ENCODE measurements around the gene ANO10.
A peak's percentile ranks its signal among the peaks of the same experiment; 100 is the strongest.

Gene ANO10

GRCh38 chr3:43445820-43446219, 176.0 kb downstream of the ANO10 start:
- Histone ChIP-seq H3K36me3 (ENCODE audit: control insufficient read depth, insufficient read depth, low read length) (no peaks in the 10 kb centered on the region), H3K9me3 (ENCODE audit: control insufficient read depth, low read length) (no peaks in the 10 kb centered on the region), H3K4me1 (ENCODE audit: control insufficient read depth, insufficient read depth, low read length, poor library complexity, severe bottlenecking) (no peaks in the 10 kb centered on the region), H3K27ac (ENCODE audit: low read depth, low read length, severe bottlenecking) (no peak overlapping the region), H3K4me3 (ENCODE audit: extremely low read depth, insufficient read depth, low read length, poor library complexity, severe bottlenecking) (no peak overlapping the region)
- WGBS, 2 experiments (ENCODE audit: insufficient coverage in 2 of 2), result 87 to 95% methylated on average over 3 of the region's 4 CpGs

GRCh38 chr3:43442872-43443395, 178.9 kb downstream of the ANO10 start:
- Histone ChIP-seq H3K9me3 (ENCODE audit: control insufficient read depth, low read length) (peaks cover 4% of the 10 kb centered on the region), H3K36me3 (ENCODE audit: control insufficient read depth, insufficient read depth, low read length) (no peaks in the 10 kb centered on the region), H3K4me3 (ENCODE audit: extremely low read depth, insufficient read depth, low read length, poor library complexity, severe bottlenecking) (no peak overlapping the region), H3K27ac (ENCODE audit: low read depth, low read length, severe bottlenecking) (no peak overlapping the region), H3K4me1 (ENCODE audit: control insufficient read depth, insufficient read depth, low read length, poor library complexity, severe bottlenecking) (no peaks in the 10 kb centered on the region)
- 83% methylated on average over 1 to 2 of the region's 2 CpGs for WGBS, 2 experiments (ENCODE audit: insufficient coverage in 2 of 2)

GRCh38 chr3:43436507-43437140, 185.2 kb downstream of the ANO10 start:
- H3K4me1 ChIP-seq (ENCODE audit: control insufficient read depth, insufficient read depth, low read length, poor library complexity, severe bottlenecking), result no peaks in the 10 kb centered on the region
- H3K36me3 ChIP-seq (ENCODE audit: control insufficient read depth, insufficient read depth, low read length), result peaks cover 3% of the 10 kb centered on the region
- no peak overlapping the region for H3K27ac ChIP-seq (ENCODE audit: low read depth, low read length, severe bottlenecking)
- H3K9me3 ChIP-seq (ENCODE audit: control insufficient read depth, low read length), result peaks cover 4% of the 10 kb centered on the region
- WGBS, 2 experiments (ENCODE audit: insufficient coverage in 2 of 2), result 80 to 100% methylated on average over 1 of the region's 3 CpGs
- H3K4me3 ChIP-seq (ENCODE audit: extremely low read depth, insufficient read depth, low read length, poor library complexity, severe bottlenecking), result no peak overlapping the region

GRCh38 chr3:43435706-43436105, 186.1 kb downstream of the ANO10 start:
- Histone ChIP-seq H3K4me1 (ENCODE audit: control insufficient read depth, insufficient read depth, low read length, poor library complexity, severe bottlenecking) (no peaks in the 10 kb centered on the region), H3K36me3 (ENCODE audit: control insufficient read depth, insufficient read depth, low read length) (peaks cover 10% of the 10 kb centered on the region), H3K4me3 (ENCODE audit: extremely low read depth, insufficient read depth, low read length, poor library complexity, severe bottlenecking) (no peak overlapping the region), H3K27ac (ENCODE audit: low read depth, low read length, severe bottlenecking) (no peak overlapping the region), H3K9me3 (ENCODE audit: control insufficient read depth, low read length) (peaks cover 4% of the 10 kb centered on the region)

- Histone ChIP-seq H3K4me1 (ENCODE audit: control insufficient read depth, insufficient read depth, low read length, poor library complexity, severe bottlenecking) (no peaks in the 10 kb centered on the region), H3K27ac (ENCODE audit: low read depth, low read length, severe bottlenecking) (no peak overlapping the region), H3K4me3 (ENCODE audit: extremely low read depth, insufficient read depth, low read length, poor library complexity, severe bottlenecking) (no peak overlapping the region), H3K9me3 (ENCODE audit: control insufficient read depth, low read length) (peaks cover 4% of the 10 kb centered on the region), H3K36me3 (ENCODE audit: control insufficient read depth, insufficient read depth, low read length) (peaks cover 10% of the 10 kb centered on the region)
- 75 to 89% methylated on average over 1 of the region's 2 CpGs for WGBS, 2 experiments (ENCODE audit: insufficient coverage in 2 of 2)
Measured at GRCh38 chr3:43434431-43434830, 187.4 kb downstream of the ANO10 start.

GRCh38 chr3:43432462-43432861, 189.3 kb downstream of the ANO10 start:
- Histone ChIP-seq H3K27ac (ENCODE audit: low read depth, low read length, severe bottlenecking) (no peak overlapping the region), H3K36me3 (ENCODE audit: control insufficient read depth, insufficient read depth, low read length) (peaks cover 10% of the 10 kb centered on the region), H3K9me3 (ENCODE audit: control insufficient read depth, low read length) (no peaks in the 10 kb centered on the region), H3K4me1 (ENCODE audit: control insufficient read depth, insufficient read depth, low read length, poor library complexity, severe bottlenecking) (no peaks in the 10 kb centered on the region), H3K4me3 (ENCODE audit: extremely low read depth, insufficient read depth, low read length, poor library complexity, severe bottlenecking) (no peak overlapping the region)
- 100% methylated on average over 1 of the region's 2 CpGs; no CpG with 5 or more reads in 1 of the 2 experiments for WGBS, 2 experiments (ENCODE audit: insufficient coverage in 2 of 2)

- H3K9me3 ChIP-seq (ENCODE audit: control insufficient read depth, low read length), result peaks cover 7% of the 10 kb centered on the region
- WGBS, 2 experiments (ENCODE audit: insufficient coverage in 2 of 2), result 100% methylated on average over 1 of the region's 1 CpG; no CpG with 5 or more reads in 1 of the 2 experiments
- no peak overlapping the region for H3K27ac ChIP-seq (ENCODE audit: low read depth, low read length, severe bottlenecking)
- no peaks in the 10 kb centered on the region for H3K4me1 ChIP-seq (ENCODE audit: control insufficient read depth, insufficient read depth, low read length, poor library complexity, severe bottlenecking)
- H3K4me3 ChIP-seq (ENCODE audit: extremely low read depth, insufficient read depth, low read length, poor library complexity, severe bottlenecking), result no peak overlapping the region
- H3K36me3 ChIP-seq (ENCODE audit: control insufficient read depth, insufficient read depth, low read length), result peaks cover 8% of the 10 kb centered on the region
Measured at GRCh38 chr3:43426388-43426787, 195.4 kb downstream of the ANO10 start.

GRCh38 chr3:43425829-43426228, 196.0 kb downstream of the ANO10 start:
- 86 to 94% methylated on average over 2 to 4 of the region's 4 CpGs for WGBS, 2 experiments (ENCODE audit: insufficient coverage in 2 of 2)

GRCh38 chr3:43423639-43424038, 198.2 kb downstream of the ANO10 start:
- Histone ChIP-seq H3K4me1 (ENCODE audit: control insufficient read depth, insufficient read depth, low read length, poor library complexity, severe bottlenecking) (no peaks in the 10 kb centered on the region), H3K27ac (ENCODE audit: low read depth, low read length, severe bottlenecking) (no peak overlapping the region), H3K36me3 (ENCODE audit: control insufficient read depth, insufficient read depth, low read length) (peaks cover 4% of the 10 kb centered on the region), H3K4me3 (ENCODE audit: extremely low read depth, insufficient read depth, low read length, poor library complexity, severe bottlenecking) (no peak overlapping the region), H3K9me3 (ENCODE audit: control insufficient read depth, low read length) (peaks cover 7% of the 10 kb centered on the region)
- 67 to 92% methylated on average over 2 to 3 of the region's 3 CpGs for WGBS, 2 experiments (ENCODE audit: insufficient coverage in 2 of 2)

More at GRCh38 chr3:43425829-43426228, 196.0 kb downstream of the ANO10 start:
- H3K4me3 ChIP-seq (ENCODE audit: extremely low read depth, insufficient read depth, low read length, poor library complexity, severe bottlenecking), result no peak overlapping the region
- H3K4me1 ChIP-seq (ENCODE audit: control insufficient read depth, insufficient read depth, low read length, poor library complexity, severe bottlenecking), result no peaks in the 10 kb centered on the region
- H3K27ac ChIP-seq (ENCODE audit: low read depth, low read length, severe bottlenecking), result no peak overlapping the region
- peaks cover 7% of the 10 kb centered on the region for H3K9me3 ChIP-seq (ENCODE audit: control insufficient read depth, low read length)
- H3K36me3 ChIP-seq (ENCODE audit: control insufficient read depth, insufficient read depth, low read length), result peaks cover 4% of the 10 kb centered on the region

- H3K27ac ChIP-seq (ENCODE audit: low read depth, low read length, severe bottlenecking), result no peak overlapping the region
- 90 to 92% methylated on average over 2 to 3 of the region's 3 CpGs for WGBS, 2 experiments (ENCODE audit: insufficient coverage in 2 of 2)
- H3K4me3 ChIP-seq (ENCODE audit: extremely low read depth, insufficient read depth, low read length, poor library complexity, severe bottlenecking), result no peak overlapping the region
- peaks cover 4% of the 10 kb centered on the region for H3K36me3 ChIP-seq (ENCODE audit: control insufficient read depth, insufficient read depth, low read length)
- peaks cover 7% of the 10 kb centered on the region for H3K9me3 ChIP-seq (ENCODE audit: control insufficient read depth, low read length)
- no peaks in the 10 kb centered on the region for H3K4me1 ChIP-seq (ENCODE audit: control insufficient read depth, insufficient read depth, low read length, poor library complexity, severe bottlenecking)
Measured at GRCh38 chr3:43423142-43423541, 198.7 kb downstream of the ANO10 start.

- 93 to 97% methylated on average over 6 to 7 of the region's 8 CpGs for WGBS, 2 experiments (ENCODE audit: insufficient coverage in 2 of 2)
- H3K4me3 ChIP-seq (ENCODE audit: extremely low read depth, insufficient read depth, low read length, poor library complexity, severe bottlenecking), result no peak overlapping the region
- H3K9me3 ChIP-seq (ENCODE audit: control insufficient read depth, low read length), result no peaks in the 10 kb centered on the region
- no peaks in the 10 kb centered on the region for H3K4me1 ChIP-seq (ENCODE audit: control insufficient read depth, insufficient read depth, low read length, poor library complexity, severe bottlenecking)
- H3K27ac ChIP-seq (ENCODE audit: low read depth, low read length, severe bottlenecking), result peak overlapping the region; percentile 30
- no peaks in the 10 kb centered on the region for H3K36me3 ChIP-seq (ENCODE audit: control insufficient read depth, insufficient read depth, low read length)
Measured at GRCh38 chr3:43418601-43419272, 203.1 kb downstream of the ANO10 start.

Data from mesodermal cell (in vitro differentiated cells).